Measurements from ENCODE around the gene CEP131. TPM values are rescaled to one million over a fixed set of nuclear protein-coding genes. Genes with fewer than 3 reads are reported as not detected.

The CEP131 gene
- total and polyA plus RNA-seq, 7 donors = 3.7 to 8.6 (median 4.9) TPM

DNA sequence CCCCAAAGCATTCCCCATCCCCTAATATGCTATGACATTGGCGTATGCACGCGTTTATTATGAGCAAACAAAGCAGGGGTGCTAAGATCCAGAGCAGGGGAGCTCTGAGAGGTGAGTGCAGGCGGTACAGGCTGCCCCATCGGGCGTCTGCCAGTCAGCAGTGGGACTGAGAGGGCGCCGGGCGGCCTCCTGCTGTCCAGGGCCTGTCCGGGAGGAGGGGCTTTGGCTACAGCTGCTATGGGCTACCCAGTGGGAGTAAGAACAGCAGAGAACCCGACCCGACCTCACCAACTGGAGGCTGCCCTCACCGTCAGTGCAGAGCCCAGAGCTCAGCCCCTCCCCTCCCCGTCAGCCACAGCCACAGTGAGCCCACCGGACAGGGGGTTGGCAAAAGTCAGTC, 38.2 kb downstream of the CEP131 start:
- no peak for ATAC-seq
- H3K36me3 ChIP-seq (ENCODE audit: insufficient read depth in 1 of 2, low read depth in 1 of 2) = peaks cover 0 to 2% of the 10 kb centered on the region in 2 donors
- intact Hi-C loops (cut with DNase I) = no loop called here
- H3K27ac ChIP-seq = no peak overlapping the region
- H3K4me1 ChIP-seq = no peaks in the 10 kb centered on the region
- 15 to 25% (median 16%) methylated on average over 14 to 15 of the region's 15 CpGs for WGBS, 3 donors
- H3K27me3 ChIP-seq (ENCODE audit: insufficient read depth in 3 of 3, low read length in 2 of 3) = peaks cover 0 to 16% (median 5%) of the 10 kb centered on the region in 3 donors
- no peak overlapping the region for H3K4me3 ChIP-seq
- TF ChIP-seq, protein P1, sequence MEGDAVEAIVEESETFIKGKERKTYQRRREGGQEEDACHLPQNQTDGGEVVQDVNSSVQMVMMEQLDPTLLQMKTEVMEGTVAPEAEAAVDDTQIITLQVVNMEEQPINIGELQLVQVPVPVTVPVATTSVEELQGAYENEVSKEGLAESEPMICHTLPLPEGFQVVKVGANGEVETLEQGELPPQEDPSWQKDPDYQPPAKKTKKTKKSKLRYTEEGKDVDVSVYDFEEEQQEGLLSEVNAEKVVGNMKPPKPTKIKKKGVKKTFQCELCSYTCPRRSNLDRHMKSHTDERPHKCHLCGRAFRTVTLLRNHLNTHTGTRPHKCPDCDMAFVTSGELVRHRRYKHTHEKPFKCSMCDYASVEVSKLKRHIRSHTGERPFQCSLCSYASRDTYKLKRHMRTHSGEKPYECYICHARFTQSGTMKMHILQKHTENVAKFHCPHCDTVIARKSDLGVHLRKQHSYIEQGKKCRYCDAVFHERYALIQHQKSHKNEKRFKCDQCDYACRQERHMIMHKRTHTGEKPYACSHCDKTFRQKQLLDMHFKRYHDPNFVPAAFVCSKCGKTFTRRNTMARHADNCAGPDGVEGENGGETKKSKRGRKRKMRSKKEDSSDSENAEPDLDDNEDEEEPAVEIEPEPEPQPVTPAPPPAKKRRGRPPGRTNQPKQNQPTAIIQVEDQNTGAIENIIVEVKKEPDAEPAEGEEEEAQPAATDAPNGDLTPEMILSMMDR (IDR thresholded peaks at IDR 0.05) = no peak
- no peaks in the 10 kb centered on the region for H3K9me3 ChIP-seq
- DNase-seq = no peak

DNA sequence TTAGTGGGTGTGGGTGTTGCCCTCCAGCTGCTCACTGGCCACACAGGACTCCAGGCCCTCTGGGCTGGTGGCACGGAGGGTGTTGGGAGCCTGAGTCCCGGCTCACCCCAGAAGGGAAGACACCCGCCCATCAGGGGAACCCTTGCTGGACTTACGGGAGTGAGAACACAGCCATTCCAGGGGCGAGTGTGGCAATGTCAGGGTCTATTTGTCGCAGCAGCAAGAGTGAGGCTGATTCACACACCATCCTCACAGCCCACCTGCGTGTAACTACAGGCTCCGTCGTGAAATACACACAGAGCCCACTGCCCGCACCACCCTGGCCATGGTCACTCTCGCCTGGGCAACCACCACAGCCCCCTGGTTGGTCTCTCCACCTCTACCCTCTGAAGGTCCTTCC, 39.0 kb downstream of the CEP131 start:
- DNase-seq = no peak
- no peak for ATAC-seq
- Histone ChIP-seq H3K27me3 (ENCODE audit: insufficient read depth in 3 of 3, low read length in 2 of 3) (peaks cover 0 to 16% (median 5%) of the 10 kb centered on the region in 3 donors), H3K4me3 (no peak overlapping the region), H3K4me1 (no peaks in the 10 kb centered on the region), H3K27ac (no peak overlapping the region), H3K9me3 (no peaks in the 10 kb centered on the region), H3K36me3 (ENCODE audit: insufficient read depth in 1 of 2, low read depth in 1 of 2) (no peaks in the 10 kb centered on the region)
- intact Hi-C loops (cut with DNase I) = no loop called here
- WGBS, 3 donors = 88 to 95% (median 93%) methylated on average over 11 of the region's 11 CpGs
- TF ChIP-seq, protein P1 (IDR thresholded peaks at IDR 0.05) = no peak

DNA sequence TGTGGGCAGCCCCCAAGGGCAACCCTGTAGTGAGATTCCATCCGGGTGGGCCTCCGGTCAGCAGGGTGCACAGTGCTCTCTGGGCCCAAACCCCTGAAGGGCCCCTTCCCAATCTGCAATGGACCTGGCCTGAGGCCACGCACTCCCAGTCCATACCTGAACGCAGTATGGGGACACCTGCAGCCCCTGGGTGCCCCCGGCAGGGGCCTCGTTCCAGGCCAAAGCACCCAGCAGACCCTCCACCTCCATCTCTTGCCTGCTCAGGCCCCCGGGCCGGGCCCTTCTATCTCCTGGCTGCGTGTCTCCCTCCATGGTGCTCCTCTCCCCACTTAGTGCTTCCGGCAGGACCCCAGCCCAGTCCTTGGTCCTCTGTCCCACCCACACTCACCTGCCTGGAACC, 39.4 kb downstream of the CEP131 start:
- no peaks in the 10 kb centered on the region for H3K36me3 ChIP-seq (ENCODE audit: insufficient read depth in 1 of 2, low read depth in 1 of 2)
- H3K4me3 ChIP-seq = no peak overlapping the region
- ATAC-seq (no peak), DNase-seq (no peak)
- no peaks in the 10 kb centered on the region for H3K4me1 ChIP-seq
- 93 to 96% (median 95%) methylated on average over 9 to 10 of the region's 10 CpGs for WGBS, 3 donors
- no peaks in the 10 kb centered on the region for H3K9me3 ChIP-seq
- H3K27me3 ChIP-seq (ENCODE audit: insufficient read depth in 3 of 3, low read length in 2 of 3) = peaks cover 0 to 16% (median 5%) of the 10 kb centered on the region in 3 donors
- TF ChIP-seq, protein P1 (IDR thresholded peaks at IDR 0.05) = no peak
- no peak overlapping the region for H3K27ac ChIP-seq
- intact Hi-C loops (cut with DNase I) = no loop called here

DNA sequence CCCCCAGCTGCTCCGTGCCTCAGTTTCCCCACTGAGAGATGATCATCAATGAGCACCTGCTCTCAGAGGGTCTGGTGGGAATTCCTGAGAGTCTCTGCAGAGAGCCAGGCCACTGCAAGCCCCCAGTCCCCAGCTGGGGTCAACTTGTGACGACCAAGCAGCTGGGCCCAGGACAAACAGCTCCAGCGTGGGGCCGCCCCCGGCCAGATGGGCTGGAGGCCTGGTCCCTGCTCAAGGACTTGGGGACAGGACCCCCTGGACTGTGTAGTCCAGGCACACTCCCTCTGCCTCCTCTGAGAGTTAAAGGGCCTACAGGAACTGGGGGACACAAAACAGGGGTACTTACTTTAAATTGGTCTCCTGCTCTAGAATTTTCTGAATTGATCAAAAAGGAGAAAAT, 40.2 kb downstream of the CEP131 start:
- no peak for ATAC-seq
- intact Hi-C loops (cut with DNase I) = no loop called here
- Histone ChIP-seq H3K4me1 (no peaks in the 10 kb centered on the region), H3K27ac (no peak overlapping the region), H3K4me3 (no peak overlapping the region), H3K9me3 (no peaks in the 10 kb centered on the region), H3K36me3 (ENCODE audit: insufficient read depth in 1 of 2, low read depth in 1 of 2) (no peaks in the 10 kb centered on the region), H3K27me3 (ENCODE audit: insufficient read depth in 3 of 3, low read length in 2 of 3) (peaks cover 0 to 16% (median 5%) of the 10 kb centered on the region in 3 donors)
- WGBS, 3 donors = 79 to 82% (median 79%) methylated on average over 5 of the region's 5 CpGs
- no peak for DNase-seq
- TF ChIP-seq, protein P1 (IDR thresholded peaks at IDR 0.05) = no peak

DNA sequence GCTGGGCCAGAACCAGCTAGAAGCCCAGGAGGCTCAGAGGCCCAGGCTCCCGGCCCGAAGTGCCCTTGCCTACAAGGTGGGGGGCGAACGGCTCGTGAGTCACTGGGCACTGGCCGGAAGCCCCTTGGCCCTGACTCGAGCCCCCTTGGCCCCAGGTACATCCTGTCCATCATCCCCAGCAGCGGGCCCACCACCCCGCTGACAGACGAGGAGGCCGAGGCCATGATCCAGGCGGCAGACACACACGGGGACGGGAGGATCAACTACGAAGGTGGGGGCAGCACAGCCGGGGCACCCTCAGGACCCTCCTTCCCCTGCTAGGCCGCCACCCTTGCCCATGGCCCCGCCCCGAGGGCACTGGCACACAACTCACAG, 41.0 kb downstream of the CEP131 start:
- H3K4me1 ChIP-seq = no peaks in the 10 kb centered on the region
- intact Hi-C loops (cut with DNase I) = no loop called here

More for the DNA sequence above, 41.0 kb downstream of the CEP131 start:
- no peaks in the 10 kb centered on the region for H3K9me3 ChIP-seq
- peaks cover 0 to 16% (median 5%) of the 10 kb centered on the region in 3 donors for H3K27me3 ChIP-seq (ENCODE audit: insufficient read depth in 3 of 3, low read length in 2 of 3)
- DNase-seq (no peak), ATAC-seq (no peak)
- WGBS, 3 donors = 73 to 87% (median 74%) methylated on average over 17 to 19 of the region's 19 CpGs
- no peak overlapping the region for H3K4me3 ChIP-seq
- H3K27ac ChIP-seq = no peak overlapping the region
- TF ChIP-seq, protein P1 (IDR thresholded peaks at IDR 0.05) = no peak
- H3K36me3 ChIP-seq (ENCODE audit: insufficient read depth in 1 of 2, low read depth in 1 of 2) = no peaks in the 10 kb centered on the region
